HEK293T (cell line): Measurements from ENCODE around the gene LMTK3.

Experiments used
- CTCF ChIA-PET: fragments of 350-600 bp; formaldehyde crosslinking; extraction: SDS; loops from one replicate; lab custom pipeline; 2021; ENCODE audit warnings: antibody characterized with exemption, inconsistent platforms; lab: Yijun Ruan, JAX
- POLR2A ChIA-PET: fragments of 350-600 bp; formaldehyde crosslinking; extraction: SDS; loops from one replicate; lab custom pipeline; 2020; ENCODE audit warnings: antibody characterized with exemption, inconsistent platforms; lab: Yijun Ruan, JAX
- DNase-seq: peaks from one replicate; pipeline ENCODE4 v3.0.0; 2012; ENCODE audit warnings: mixed read lengths; ENCODE audit errors: extremely low spot score
- ARNT ChIP-seq: fragments of 450-650 bp; IDR thresholded peaks from 2 replicates; pipeline ENCODE4 v1.6.1; 2017; ENCODE audit warnings: mild to moderate bottlenecking
- BHLHE40 ChIP-seq: fragments of 450-650 bp; IDR thresholded peaks from 2 replicates; pipeline ENCODE4 v1.6.1; 2016; ENCODE audit warnings: mild to moderate bottlenecking, moderate library complexity, borderline replicate concordance
- CTBP1 ChIP-seq: fragments of 450-650 bp; IDR thresholded peaks from 2 replicates; pipeline ENCODE4 v1.6.1; 2016; ENCODE audit warnings: borderline replicate concordance
- ELF4 ChIP-seq: fragments of 450-650 bp; IDR thresholded peaks from 2 replicates; pipeline ENCODE4 v1.6.1; 2017; ENCODE audit warnings: antibody characterized with exemption
- FOXA1 ChIP-seq: fragments of 450-650 bp; IDR thresholded peaks from 2 replicates; pipeline ENCODE4 v1.6.1; 2016; ENCODE audit warnings: mild to moderate bottlenecking
- FOXK2 ChIP-seq: fragments of 450-650 bp; IDR thresholded peaks from 2 replicates; pipeline ENCODE4 v1.6.1; 2016; ENCODE audit warnings: mild to moderate bottlenecking
- FOXM1 ChIP-seq: fragments of 450-650 bp; IDR thresholded peaks from 2 replicates; pipeline ENCODE4 v1.6.1; 2017; ENCODE audit warnings: mild to moderate bottlenecking, borderline replicate concordance
- HDGF ChIP-seq: fragments of 450-650 bp; IDR thresholded peaks from 2 replicates; pipeline ENCODE4 v1.6.1; 2017; ENCODE audit warnings: antibody characterized with exemption, borderline replicate concordance
- L3MBTL2 ChIP-seq: fragments of 450-650 bp; conservative IDR thresholded peaks from 2 replicates; pipeline ENCODE4 v1.6.1; 2016; ENCODE audit warnings: mild to moderate bottlenecking
- LEF1 ChIP-seq: fragments of 450-650 bp; IDR thresholded peaks from 2 replicates; pipeline ENCODE4 v1.6.1; 2017; ENCODE audit warnings: mild to moderate bottlenecking, borderline replicate concordance
- NFRKB ChIP-seq: fragments of 450-650 bp; IDR thresholded peaks from 2 replicates; pipeline ENCODE4 v1.6.1; 2016; ENCODE audit warnings: mild to moderate bottlenecking, moderate library complexity
- SP1 ChIP-seq: fragments of 450-650 bp; IDR thresholded peaks from 2 replicates; pipeline ENCODE4 v1.6.1; 2017
- SUZ12 ChIP-seq: fragments of 450-650 bp; IDR thresholded peaks from 2 replicates; pipeline ENCODE4 v1.6.1; 2016; ENCODE audit warnings: mild to moderate bottlenecking
- TARDBP ChIP-seq: fragments of 450-650 bp; IDR thresholded peaks from 2 replicates; pipeline ENCODE4 v1.6.1; 2016
- ZNF384 ChIP-seq: fragments of 450-650 bp; IDR thresholded peaks from 2 replicates; pipeline ENCODE4 v1.6.1; 2016
- TF ChIP-seq, protein P1 (sequence below): fragments of 450-650 bp; IDR thresholded peaks from 2 replicates; pipeline ENCODE4 v1.6.1; 2016

Gene LMTK3

DNA sequence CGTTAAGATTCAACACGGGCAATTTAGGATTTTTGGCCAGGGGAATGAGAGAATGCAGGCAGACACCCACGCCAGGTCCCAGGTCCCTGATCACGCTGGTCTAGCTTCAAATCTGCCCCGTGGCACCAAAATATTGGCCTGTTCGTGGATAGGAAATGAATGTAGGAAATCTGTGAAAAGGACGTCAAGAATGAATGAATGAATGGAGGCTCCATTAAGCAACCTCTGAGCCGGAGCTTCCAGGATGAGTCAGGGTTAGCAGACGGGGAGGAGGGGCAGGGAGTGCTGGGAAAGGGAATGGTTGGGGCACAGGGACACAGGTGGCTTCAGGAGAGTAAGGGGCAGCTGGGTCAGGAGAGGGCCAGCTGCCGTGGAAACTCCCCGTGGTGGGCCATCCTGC is 44.5 kb upstream of the LMTK3 start:
- CTCF ChIA-PET, result no interaction called here
- POLR2A ChIA-PET, result no interaction called here
- DNase-seq, result no peak
- TF ChIP-seq ZNF384, result no peak
- no peak for TF ChIP-seq FOXK2
- TF ChIP-seq NFRKB, result no peak
- TF ChIP-seq FOXM1, result no peak
- no peak for TF ChIP-seq ARNT
- TF ChIP-seq TARDBP, result no peak
- TF ChIP-seq HDGF, result no peak
- no peak for TF ChIP-seq FOXA1
- TF ChIP-seq ELF4, result no peak
- TF ChIP-seq L3MBTL2, result no peak
- TF ChIP-seq CTBP1, result no peak
- TF ChIP-seq SP1, result no peak
- no peak for TF ChIP-seq BHLHE40
- no peak for TF ChIP-seq LEF1
- no peak for TF ChIP-seq SUZ12
- TF ChIP-seq, protein P1, sequence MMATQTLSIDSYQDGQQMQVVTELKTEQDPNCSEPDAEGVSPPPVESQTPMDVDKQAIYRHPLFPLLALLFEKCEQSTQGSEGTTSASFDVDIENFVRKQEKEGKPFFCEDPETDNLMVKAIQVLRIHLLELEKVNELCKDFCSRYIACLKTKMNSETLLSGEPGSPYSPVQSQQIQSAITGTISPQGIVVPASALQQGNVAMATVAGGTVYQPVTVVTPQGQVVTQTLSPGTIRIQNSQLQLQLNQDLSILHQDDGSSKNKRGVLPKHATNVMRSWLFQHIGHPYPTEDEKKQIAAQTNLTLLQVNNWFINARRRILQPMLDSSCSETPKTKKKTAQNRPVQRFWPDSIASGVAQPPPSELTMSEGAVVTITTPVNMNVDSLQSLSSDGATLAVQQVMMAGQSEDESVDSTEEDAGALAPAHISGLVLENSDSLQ, result no peak

DNA sequence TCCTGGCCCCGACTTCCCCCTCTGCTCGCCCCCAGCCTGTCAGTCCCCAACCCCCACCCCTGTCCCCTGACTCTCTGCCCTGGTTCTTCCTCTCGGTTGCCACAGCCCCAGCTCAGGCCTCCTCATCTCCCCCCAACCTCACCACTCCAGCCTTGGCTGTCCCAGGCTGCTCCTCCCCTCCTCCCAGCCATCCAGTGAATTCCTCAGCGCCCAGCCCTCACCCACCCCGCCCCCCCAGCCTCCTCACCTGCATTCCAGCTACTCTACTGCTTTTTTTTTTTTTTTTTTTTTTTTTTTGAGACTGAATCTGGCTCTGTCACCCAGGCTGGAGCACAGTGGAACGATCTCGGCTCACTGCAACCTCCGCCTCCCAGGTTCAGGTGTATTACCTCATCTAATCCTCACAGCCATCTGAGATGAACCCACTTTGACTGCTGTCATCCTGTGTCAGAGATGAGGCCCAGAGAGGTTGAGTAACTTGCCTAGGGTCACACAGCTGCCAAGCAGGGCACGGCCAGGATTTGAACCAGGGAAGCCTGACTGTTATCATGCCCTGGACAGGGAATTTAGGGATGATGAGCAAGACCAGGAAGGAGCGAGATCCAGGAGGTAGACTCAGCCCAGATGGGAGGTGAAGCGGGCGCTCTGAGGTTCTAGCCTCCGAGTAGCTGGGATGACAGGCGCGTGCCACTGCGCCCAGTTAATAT is 42.9 kb upstream of the LMTK3 start:
- CTCF ChIA-PET, result no interaction called here
- no peak for DNase-seq
- TF ChIP-seq ZNF384 (peak; percentile 48; the same call in 1 of the 2 replicates), LEF1 (no peak)
- POLR2A ChIA-PET, result interaction anchor here (1.0 to 2.0 kb wide), 2 partner anchors 15 to 40 kb away, joined by 4 to 5 read pairs; no protein-coding TSS in a partner anchor

DNA sequence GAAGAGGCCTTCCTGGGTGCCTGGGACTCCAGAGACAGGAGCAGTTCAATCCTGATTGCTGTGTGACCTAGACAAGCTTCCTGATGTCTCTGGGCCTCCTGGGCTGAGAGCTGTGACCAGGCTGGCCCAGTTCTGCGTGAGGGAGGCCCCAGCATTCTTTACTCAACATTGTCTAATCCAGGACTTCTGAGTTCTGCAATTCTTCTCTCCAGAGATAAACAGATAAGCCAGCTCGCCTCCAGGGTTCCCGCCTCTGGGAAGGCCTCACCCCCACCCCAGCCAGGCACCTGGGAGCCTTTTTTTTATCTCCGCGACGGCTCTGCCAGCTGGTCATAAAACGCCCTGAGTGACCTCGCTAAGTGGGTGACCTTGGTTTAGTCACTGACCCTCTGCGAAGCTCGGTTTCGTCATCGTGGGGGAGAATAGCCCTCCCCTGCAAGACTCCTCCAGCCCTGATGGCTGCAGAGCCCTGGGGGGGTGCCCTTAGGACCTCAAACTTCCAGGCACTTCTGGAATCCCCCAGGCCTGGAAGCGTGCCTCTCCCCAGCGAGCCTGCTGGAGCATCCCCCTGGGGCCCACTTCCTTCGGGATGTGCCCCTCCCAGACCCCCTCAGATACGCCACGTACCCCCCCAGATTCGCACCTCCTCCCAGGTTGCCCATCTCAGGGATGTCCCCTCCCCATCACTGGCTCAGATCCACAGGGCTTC is 42.2 kb upstream of the LMTK3 start:
- DNase-seq, result no peak
- POLR2A ChIA-PET, result interaction anchor here (1.0 to 2.0 kb wide), 2 partner anchors 14 to 40 kb away, joined by 4 to 5 read pairs; no protein-coding TSS in a partner anchor
- TF ChIP-seq, protein P1, result no peak
- TF ChIP-seq CTBP1 (no peak), SUZ12 (no peak), LEF1 (no peak), FOXA1 (no peak), BHLHE40 (no peak)
- CTCF ChIA-PET, result no interaction called here

DNA sequence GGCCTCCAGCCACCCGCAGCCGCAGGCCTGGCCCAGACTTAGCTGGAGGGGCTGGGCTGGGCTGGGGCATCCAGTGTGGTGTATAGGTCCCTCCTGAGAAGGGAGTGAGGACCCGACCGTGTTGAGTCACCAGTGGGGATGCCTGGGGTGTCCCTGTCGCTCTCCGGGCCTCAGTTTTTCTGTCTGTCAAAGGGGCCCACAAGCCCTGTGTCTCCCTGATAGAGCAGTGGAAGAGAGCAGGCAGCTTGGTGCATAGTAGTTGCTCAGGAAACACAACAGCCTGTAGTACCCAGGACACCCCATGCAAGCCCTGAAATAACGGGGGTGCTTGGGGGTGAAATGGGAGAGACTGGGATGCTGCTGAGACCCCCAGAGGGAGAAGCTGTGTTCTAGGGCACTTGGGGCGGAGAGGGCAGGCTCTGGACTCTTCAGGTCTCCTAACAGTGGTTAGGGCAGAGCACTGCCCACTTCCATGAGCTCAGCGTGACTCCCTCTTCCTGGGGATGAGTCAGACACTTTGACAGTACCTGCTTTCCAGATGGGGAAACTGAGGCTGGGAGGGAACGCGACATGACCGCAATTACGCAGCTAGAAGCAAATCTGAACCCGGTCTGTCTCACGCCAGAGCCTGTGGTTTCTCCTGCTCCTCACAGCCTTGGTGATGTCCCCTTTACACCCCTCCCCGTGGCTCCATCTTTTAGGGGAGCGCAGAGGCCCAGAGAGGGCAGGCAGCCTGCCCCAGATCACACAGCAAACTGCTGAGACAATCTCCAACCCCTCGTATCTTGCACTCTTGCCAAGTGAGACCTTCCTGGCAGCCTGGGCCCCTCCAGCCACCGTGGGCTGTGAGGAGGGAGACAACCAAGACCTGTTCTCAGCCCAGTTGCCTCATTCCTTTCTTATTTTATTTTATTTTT is 41.0 kb upstream of the LMTK3 start:
- POLR2A ChIA-PET, result no interaction called here

More for the DNA sequence above, 41.0 kb upstream of the LMTK3 start:
- CTCF ChIA-PET, result no interaction called here
- no peak for DNase-seq
- TF ChIP-seq LEF1 (no peak), HDGF (no peak), FOXM1 (no peak), SP1 (no peak), TARDBP (no peak), BHLHE40 (no peak), NFRKB (no peak), ELF4 (no peak), FOXK2 (no peak), L3MBTL2 (no peak), ZNF384 (no peak), CTBP1 (no peak), ARNT (no peak)
- TF ChIP-seq, protein P1, result no peak
